Omental fat pad (tissue), 4 donors: ENCODE results near the gene PLXNB1. TPM values are rescaled to one million over a fixed set of nuclear protein-coding genes. Genes with fewer than 3 reads are reported as not detected.

Experiments
- ATAC-seq: fragments of 150-250 bp; one replicate; pipeline ENCODE4 v1.9.1; 2016; ENCODE audit warnings: mild to moderate bottlenecking, moderate library complexity; ENCODE audit not compliant: low FRiP score
- DNase-seq: peaks from one replicate; pipeline ENCODE4 v3.0.0-alpha.2; 2019; ENCODE audit warnings: low spot score
- total RNA-seq, 4 donors: library from RNA; depleted of rRNA; stranded (reverse); fragments of >200 nt; gene quantifications; one replicate each; pipeline ENCODE4 v1.1.0, GENCODE V29; 2016
- TF ChIP-seq, protein P1 (sequence below), 3 donors: fragments of 450-650 bp; IDR thresholded peaks; one replicate each; pipeline ENCODE4 v1.5.1; 2016 to 2017; ENCODE audit warnings: antibody characterized with exemption in 3 of 3, mild to moderate bottlenecking in 3 of 3, moderate library complexity in 2 of 3

Gene PLXNB1
- total RNA-seq, 4 donors from 2014 or later, result 66.7 to 91.3 (median 77.1) TPM

DNA sequence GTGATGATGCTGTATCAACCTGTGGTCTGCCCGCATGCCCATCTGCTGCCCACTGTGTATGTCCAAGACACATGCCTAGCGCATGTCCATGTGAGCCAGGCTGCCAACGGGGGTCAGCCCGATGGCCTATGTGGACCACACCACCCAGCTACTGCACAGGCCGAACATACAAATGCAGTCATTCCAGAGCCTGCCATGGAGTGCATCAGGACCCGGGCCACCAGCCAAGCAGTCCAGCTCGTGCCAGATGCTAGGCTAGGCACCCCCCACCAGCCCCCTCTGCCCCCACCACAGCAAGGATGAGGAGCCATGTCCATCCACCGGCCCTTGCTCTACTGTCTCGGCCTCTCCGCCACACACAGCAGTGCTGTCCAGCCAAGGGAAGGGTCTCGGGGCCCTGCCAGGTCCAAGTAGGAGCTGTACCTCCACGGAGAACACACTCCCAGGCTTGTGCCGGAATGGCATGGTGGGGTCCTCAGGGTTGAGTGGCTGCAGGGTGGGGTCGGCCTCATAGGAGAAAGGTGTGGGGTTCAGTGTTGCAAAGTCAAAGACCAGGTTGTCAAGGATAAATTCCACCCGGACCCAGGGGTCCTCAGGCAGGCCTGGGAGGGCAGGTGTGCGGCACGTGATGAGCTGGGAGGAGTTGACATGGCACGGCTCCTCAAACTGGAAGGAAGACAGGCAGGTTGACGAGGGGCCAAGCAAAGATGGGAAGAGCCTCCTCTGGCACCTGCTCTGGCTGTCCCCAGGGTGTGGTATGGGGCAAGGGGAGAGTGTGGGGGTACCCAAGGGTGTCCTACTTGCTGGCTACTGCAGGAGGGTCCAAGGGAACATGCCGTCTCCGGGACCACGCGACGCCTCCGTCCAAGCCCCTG lies 15.3 kb downstream of the PLXNB1 start:
- ATAC-seq (no peak), DNase-seq (no peak)
- TF ChIP-seq, protein P1, sequence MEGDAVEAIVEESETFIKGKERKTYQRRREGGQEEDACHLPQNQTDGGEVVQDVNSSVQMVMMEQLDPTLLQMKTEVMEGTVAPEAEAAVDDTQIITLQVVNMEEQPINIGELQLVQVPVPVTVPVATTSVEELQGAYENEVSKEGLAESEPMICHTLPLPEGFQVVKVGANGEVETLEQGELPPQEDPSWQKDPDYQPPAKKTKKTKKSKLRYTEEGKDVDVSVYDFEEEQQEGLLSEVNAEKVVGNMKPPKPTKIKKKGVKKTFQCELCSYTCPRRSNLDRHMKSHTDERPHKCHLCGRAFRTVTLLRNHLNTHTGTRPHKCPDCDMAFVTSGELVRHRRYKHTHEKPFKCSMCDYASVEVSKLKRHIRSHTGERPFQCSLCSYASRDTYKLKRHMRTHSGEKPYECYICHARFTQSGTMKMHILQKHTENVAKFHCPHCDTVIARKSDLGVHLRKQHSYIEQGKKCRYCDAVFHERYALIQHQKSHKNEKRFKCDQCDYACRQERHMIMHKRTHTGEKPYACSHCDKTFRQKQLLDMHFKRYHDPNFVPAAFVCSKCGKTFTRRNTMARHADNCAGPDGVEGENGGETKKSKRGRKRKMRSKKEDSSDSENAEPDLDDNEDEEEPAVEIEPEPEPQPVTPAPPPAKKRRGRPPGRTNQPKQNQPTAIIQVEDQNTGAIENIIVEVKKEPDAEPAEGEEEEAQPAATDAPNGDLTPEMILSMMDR (IDR thresholded peaks at IDR 0.05), result no peak

DNA sequence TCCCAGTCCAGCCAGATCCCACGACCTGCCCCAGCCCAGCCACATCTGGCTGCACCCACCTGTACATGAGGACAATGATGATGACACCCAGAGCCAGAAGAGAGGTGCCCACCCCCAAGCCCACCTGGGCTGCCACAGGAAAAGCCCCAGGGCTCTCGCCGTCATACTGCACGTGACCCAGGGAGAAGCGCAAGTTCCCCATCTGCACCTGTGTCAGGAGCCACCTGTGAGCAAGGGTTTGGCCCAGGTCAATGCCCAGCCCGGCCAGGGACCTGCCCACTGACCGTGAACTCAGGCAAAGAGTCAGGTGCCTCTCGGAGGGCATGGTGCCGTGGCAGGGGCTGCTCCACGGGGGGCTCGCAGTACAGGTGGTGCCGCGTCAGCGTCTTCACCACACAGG lies 16.3 kb downstream of the PLXNB1 start:
- DNase-seq (no peak), ATAC-seq (no peak)
- TF ChIP-seq, protein P1 (IDR thresholded peaks at IDR 0.05), result no peak

DNA sequence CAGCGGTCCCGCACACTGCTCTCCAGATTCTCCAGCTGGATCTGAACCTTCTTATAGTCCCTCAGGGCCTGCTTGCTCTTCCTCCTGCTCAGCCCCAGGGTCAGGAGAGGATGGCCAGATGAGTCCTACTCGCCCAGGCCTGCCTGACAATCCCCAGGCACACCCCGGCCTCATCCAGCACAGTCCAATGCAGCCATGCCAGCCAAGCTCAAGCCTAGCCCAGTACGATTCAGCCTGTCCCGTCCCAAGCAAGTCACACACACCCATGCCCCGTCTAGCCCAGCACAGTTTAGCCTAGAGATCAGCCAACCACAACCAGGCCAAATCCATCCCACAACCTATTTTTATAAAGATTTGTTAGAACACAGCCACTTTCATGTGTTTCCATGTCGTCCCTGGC lies 16.8 kb downstream of the PLXNB1 start:
- no peak for ATAC-seq
- no peak for DNase-seq
- TF ChIP-seq, protein P1 (IDR thresholded peaks at IDR 0.05), result no peak

DNA sequence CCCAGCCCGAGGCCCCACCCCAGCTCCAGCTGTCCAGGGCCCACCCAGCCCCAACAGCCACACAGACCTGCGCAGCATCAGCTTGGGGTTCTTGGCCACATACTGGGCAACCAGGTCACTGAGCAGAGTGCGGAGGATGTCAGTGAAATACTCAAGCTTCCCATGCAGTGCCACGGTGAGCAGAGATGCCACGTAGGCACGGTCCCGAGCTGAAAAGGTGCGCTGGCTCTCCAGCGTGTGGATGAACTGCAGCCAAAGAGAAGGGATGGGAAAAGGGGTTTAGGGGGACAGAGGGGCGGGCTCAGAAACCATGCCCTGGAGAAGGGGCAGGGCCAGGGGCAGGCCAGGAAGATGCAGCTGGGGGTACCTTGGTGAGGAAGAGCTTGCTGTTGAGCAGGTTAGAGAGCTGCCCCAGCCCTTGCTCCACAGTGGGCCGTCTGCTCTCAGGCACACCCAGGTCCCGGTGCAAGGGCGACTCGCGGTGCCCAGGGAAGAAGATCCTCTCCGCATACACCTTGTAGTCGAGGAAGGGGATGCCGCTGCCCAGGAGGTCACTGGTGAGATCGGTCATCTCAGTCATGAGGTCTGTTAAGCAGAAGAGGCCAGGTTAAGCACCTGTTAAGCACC lies 17.4 kb downstream of the PLXNB1 start:
- ATAC-seq (no peak), DNase-seq (no peak)
- TF ChIP-seq, protein P1 (IDR thresholded peaks at IDR 0.05), result no peak

DNA sequence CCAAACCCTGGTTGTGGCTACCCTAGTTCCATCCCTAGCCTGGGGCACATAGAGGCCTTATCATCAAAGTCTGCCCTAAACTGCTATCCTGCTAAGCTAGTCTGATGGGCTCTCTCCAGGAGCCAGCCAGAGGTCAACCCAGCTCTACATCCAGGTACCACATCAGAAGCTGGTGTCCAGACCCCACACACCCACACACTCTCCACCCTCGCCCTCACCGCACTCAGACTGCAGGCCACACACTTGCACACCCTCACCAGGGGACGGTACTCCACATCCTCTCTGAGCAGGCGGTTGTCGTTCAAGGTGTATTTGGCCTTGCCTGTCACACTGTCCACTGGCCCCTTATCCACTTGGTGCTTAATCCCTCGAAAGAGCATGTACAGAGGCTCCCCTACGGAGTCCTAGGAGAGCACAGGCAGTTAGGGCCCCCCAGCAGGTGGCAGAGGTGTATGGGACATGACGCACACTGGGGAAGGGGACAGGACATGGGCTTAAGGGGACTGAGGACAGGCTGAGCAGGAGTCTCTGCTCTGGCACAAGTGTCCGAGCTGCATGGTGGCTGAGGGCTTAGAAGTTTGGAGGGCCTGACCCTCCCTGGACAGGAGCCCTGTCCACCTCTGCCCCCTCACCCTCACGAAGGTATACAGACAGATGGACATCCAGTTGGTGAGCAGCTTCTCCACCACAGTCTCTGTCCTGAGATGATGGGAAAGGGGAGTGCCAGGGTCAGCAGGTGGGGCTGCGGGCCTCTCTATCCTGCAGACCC lies 18.1 kb downstream of the PLXNB1 start:
- TF ChIP-seq, protein P1 (IDR thresholded peaks at IDR 0.05), result no peak
- peak; percentile 9 for DNase-seq
- no peak for ATAC-seq

DNA sequence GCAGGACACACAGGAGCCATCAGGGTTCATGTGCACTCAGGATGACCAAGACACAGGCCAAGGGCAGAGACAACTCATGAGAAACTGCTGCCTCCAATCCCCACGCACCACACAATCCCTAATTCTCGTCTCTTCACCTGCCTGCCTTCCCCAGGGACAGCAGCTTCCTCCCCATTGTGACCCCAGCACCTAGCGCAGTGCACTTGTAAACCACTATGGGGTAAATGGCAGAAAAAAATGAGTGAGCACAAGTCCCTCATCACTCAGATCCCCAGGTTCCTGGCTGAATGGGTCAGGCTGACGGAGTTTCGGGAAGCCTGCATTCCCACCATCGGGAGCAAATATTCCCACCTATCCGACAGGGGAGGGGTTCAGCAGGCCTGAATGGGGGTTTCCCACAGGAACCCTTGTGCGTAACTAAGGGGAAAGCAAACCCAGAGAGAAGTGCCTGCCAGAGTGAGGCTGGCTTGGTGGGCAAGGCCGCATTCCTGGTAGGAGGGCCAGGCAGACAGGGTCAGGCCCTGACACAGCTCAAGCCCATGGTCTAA lies 18.8 kb downstream of the PLXNB1 start:
- DNase-seq (peak; percentile 18), ATAC-seq (no peak)
- TF ChIP-seq, protein P1 (IDR thresholded peaks at IDR 0.05), result no peak
